Central memory CD4-positive, alpha-beta T cell (primary cell): Measurements from ENCODE around the gene MYL4.
"Not testable (repeated sequence)": the region's sequence is repeated elsewhere in the genome, so short reads cannot be mapped to it uniquely, and the experiment has no call there.

Experiments
- DNase-seq: peaks from one replicate; pipeline ENCODE4 v3.0.0; 2022
- total RNA-seq, 3 experiments: gene quantifications; one replicate each; lab custom pipeline; 2026; lab: John Stamatoyannopoulos, UW

MYL4 gene
- total RNA-seq = 0 reads per million in 3 experiments

- no peak for DNase-seq
These were observed at the start of gene MYL4 for GRCh38 chr17:47208744-47209488. Gene MYL4 (plus strand): TSS chr17:47209348. CDS start chr17:47209423, 75 bp downstream.

- no peak for DNase-seq
These were observed 47.0 kb upstream of the MYL4 start for GRCh38 chr17:47162013-47162622.

- no peak for DNase-seq
These were observed 44.9 kb upstream of the MYL4 start for GRCh38 chr17:47164263-47164662.

- no peak for DNase-seq
These were observed 44.0 kb upstream of the MYL4 start for GRCh38 chr17:47165137-47165536.

GRCh38 chr17:47166854-47167253 lies 42.3 kb upstream of the MYL4 start:
- DNase-seq = not testable (repeated sequence)

GRCh38 chr17:47168896-47169295 lies 40.3 kb upstream of the MYL4 start:
- DNase-seq = not testable (repeated sequence)

- no peak for DNase-seq
These were observed 38.4 kb upstream of the MYL4 start for GRCh38 chr17:47170710-47171109.

GRCh38 chr17:47172696-47173565 lies 36.2 kb upstream of the MYL4 start:
- no peak for DNase-seq

- not testable (repeated sequence) for DNase-seq
These were observed 34.3 kb upstream of the MYL4 start for GRCh38 chr17:47174823-47175222.

GRCh38 chr17:47176389-47176826 lies 32.7 kb upstream of the MYL4 start:
- DNase-seq = no peak

GRCh38 chr17:47177261-47177660 lies 31.9 kb upstream of the MYL4 start:
- no peak for DNase-seq

GRCh38 chr17:47179141-47179540 lies 30.0 kb upstream of the MYL4 start:
- DNase-seq = no peak

GRCh38 chr17:47180337-47180736 lies 28.8 kb upstream of the MYL4 start:
- no peak for DNase-seq

GRCh38 chr17:47180988-47181387 lies 28.2 kb upstream of the MYL4 start:
- DNase-seq = not testable (repeated sequence)

- no peak for DNase-seq
These were observed 24.5 kb upstream of the MYL4 start for GRCh38 chr17:47184681-47185080.

- peak; percentile 8 for DNase-seq
These were observed 20.8 kb upstream of the MYL4 start for GRCh38 chr17:47188271-47188875.

GRCh38 chr17:47188876-47189731 lies 20.0 kb upstream of the MYL4 start, which contains the start of gene CDC27:
Gene CDC27 (minus strand): TSS chr17:47189295. CDS start chr17:47189172, 123 bp downstream.
- DNase-seq = peak; percentile 99

GRCh38 chr17:47189732-47190237 lies 19.4 kb upstream of the MYL4 start:
- DNase-seq = no peak

GRCh38 chr17:47190243-47190642 lies 18.9 kb upstream of the MYL4 start:
- DNase-seq = no peak

- DNase-seq = no peak
These were observed 18.4 kb upstream of the MYL4 start for GRCh38 chr17:47190770-47191169.

- DNase-seq = peak; percentile 28
These were observed 16.6 kb upstream of the MYL4 start for GRCh38 chr17:47192554-47192953.
